NCI-H82 treated with DMSO at 0.1 percent for 48 hours (cell line): ENCODE measurements around the gene IMMT.
A peak's percentile ranks its signal among the peaks of the same experiment; 100 is the strongest.

Experiments
- DNase-seq: peaks from one replicate; lab custom pipeline; 2025; ENCODE audit not compliant: unreplicated experiment; lab: John Stamatoyannopoulos, UW

Gene IMMT

DNA sequence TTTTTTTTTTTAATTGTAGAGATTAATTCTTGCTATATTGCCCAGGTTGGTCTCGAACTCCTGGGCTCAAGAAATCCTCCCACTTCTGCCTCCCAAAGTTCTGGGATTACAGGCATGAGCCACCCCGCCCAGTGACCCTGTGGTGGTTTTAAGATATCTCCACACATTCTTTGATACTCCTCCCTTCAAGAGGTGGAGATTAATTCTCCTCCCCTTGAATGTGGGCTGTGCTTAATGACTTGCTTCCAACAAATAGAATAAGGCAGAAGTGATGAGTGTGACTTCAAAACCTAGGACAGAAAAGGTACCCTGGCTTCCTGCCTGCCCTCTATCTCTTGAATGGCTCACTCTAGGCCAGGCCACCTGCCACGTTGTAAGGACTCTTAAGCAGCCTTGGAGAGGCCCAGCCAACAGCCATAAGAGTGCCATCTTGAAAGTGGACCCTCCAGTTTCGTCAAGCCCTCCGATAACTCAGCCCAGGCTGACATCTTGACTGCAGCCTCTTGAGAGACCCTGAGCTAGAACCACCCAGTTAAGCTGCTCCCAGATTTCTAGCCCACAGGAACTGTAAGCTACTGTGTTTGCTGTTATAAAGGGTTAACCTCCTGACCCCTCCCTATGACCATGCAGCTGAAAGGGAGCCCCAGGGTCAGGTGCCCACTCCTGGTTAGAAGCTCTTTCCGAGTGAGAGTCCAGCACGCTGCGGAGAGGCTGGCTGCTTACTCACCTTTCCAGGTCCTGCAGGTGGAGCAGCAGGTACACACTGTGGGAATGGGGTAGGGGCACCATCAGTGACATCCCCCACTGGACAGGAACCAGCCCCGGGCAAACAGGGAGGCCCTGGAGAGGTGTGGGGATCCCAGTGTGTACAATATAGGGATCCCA, 31.6 kb upstream of the IMMT start:
- no peak for DNase-seq

DNA sequence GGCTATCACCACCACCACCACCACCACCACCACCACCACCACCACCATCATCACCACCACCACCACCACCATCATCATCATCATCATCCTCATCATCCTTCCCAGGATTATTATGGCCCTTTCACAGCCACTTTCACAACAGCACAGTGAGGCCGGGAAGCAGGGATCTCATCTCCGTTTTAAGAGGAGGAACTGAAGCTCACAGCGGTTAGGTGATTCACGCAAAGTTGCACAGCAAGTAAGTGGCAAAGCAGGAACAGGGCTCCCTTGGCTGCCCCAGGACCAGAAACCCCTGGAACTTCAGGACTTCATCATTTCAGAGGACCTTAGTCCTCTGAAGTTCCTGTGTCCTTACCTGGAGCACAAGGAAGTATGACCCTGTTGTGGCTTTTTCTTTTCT, 30.8 kb upstream of the IMMT start:
- DNase-seq, result no peak

DNA sequence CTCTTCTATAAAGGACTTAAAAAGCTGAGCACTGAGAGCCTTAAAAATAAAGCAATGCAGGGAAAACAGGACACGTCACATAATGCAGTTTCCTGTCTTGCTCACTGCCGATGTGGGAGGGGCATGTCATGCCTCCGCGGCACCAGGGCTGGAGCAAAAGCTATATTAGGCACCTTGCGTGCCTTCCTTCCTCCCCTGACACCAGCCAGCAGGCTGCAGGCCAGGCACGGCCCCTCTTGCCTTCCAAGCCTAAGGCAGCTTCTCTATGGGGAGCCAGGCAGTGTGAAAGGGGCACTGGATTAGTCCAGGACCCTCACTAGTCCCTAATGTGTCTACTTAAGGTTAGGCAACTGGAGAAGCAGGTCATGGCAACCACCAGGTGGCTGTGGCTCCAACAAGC, 30.3 kb upstream of the IMMT start:
- no peak for DNase-seq

DNA sequence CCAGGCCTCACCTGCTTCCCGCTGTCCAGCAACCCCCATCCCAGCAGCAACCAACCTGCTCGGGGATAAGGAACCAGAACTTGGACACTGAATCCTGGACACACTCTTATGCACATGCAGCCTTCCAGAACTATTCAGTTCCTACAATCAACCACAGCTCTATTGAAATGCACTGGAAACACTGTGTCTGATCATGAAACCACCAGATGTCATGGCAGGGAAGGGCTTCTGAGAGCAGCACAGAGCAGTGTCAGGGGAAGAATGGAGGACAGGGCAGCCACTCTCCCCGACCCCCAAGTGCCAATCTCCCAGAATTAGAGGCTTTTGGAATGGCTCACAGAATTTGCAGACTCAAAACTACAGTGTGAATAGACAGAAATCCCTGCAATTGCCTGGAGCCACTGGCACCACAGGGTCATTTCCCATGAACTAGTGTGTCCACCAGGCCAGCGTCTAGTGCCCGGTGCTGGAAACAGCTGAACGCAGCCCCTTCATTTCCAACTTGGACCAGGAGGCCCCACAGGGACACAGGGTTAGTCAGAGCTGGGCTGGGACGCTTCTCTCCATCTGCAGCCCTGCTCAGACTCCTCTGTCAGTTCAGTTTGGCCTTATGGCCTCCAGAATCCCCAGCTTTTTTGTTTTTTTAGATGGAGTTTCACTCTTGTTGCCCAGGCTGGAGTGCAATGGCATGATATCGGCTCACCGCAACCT, 29.5 kb upstream of the IMMT start:
- DNase-seq, result peak; percentile 8

DNA sequence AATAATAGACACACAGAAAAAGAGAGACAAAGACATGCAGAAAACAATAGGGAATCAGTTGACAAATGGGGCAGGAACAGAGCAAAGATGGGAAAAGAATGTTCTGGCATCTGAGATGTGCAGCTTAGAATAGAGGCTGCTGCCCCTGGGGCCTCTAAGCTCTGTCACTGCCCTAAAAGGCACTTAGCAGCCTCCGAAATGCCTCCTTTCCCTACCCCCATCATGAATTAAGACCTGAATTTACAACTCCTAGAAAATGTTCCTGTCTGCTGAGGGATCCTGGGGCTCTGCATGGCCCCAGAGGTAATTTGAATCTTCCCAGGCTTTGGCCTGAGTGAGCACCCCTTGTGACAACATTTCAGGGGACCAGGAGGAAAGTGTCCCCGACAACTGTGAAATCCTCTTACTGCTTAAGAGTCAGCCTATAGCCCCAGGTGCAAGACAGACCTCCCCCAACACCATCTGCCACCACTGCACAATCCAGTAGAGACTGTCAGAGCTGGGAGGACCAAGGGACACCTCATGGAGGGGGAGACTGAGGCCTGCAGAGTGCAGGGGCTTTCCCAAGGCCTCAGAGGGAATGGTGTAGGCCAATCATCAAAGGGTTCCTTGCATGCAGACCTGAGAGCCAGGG, 28.8 kb upstream of the IMMT start:
- peak; percentile 88 for DNase-seq

DNA sequence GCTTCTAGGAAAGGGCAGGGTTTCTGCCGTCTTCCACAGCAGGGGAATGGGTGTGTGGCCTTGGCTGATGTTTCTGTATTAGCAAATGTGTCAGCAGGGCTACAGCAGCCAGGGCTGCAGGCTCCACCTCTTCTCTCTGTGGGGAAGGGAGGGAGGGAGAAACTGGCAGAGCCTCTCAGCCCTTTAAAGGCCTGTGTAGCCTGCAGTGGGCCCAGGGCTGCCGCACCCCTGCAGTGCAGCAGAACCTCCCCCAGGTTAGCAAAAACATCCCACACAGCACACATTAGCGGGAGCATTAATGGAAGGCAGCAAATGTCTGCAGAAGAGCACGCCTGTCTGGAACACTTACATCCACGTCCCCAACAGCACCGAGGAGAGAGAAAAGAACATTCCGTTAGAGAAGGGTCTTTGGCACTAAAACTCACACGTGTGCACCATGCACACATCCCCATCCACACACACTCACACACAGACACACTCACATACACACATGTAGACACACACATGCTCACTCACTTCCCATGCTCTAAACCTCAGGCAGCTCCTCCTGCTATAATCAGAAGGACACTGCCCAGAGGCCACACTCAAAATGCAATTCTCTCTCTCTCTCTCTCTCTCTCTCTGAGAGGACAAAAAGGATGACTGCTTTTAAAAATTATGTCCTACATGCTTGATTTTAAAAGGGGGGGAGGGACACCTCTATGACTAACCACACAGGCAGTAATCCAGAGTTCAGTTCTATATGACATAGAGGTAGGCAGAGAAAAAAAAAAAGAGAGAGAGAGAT, 28.1 kb upstream of the IMMT start:
- peak; percentile 45 for DNase-seq

DNA sequence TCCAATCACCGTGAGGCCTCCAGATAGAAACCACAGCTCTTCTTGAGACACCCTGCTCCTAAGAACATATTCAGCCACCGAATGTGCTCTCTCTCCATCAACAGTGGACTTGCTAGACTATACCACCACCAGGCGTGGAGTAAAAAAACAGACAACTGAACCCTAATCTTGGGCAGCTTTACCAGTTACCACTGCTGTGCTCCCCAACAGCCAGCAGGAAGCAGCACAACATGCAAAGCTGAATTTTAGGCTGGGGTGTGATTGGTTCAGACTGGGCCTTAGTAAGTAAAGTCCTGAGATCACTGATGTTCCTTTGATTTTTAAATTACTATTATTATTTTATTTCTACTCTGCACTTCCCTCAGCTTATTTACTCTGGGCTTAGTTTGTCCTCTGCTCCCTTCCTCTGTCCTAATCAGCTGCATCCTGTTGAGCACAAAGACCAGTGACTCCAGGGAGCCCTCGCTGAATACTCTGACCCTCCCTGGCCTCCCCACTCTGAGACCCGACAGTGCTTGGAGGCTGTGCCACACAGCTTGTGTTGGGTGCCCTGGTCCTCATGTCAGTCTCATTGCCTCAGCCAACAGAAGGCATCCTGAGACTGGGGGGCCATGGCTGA, 25.9 kb upstream of the IMMT start:
- peak; percentile 48 for DNase-seq

DNA sequence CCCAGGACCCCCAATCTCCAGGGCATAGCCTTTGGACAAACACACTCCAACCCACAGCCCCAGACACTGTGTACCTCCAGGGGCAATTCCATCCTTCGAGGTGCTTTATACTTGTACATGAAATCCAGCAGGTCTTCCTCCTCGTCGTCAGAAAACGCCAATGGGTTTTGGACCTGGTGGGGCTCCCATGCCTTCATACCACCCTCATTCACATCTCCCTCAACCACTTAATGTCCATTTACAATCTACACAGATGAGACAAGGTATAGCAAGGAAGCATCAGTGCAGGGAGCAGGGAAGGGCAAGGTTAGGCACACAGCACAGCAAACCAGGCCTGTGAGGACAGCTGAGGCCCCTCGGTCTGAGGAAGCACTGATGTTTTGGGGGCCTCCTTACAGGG, 24.6 kb upstream of the IMMT start:
- no peak for DNase-seq

DNA sequence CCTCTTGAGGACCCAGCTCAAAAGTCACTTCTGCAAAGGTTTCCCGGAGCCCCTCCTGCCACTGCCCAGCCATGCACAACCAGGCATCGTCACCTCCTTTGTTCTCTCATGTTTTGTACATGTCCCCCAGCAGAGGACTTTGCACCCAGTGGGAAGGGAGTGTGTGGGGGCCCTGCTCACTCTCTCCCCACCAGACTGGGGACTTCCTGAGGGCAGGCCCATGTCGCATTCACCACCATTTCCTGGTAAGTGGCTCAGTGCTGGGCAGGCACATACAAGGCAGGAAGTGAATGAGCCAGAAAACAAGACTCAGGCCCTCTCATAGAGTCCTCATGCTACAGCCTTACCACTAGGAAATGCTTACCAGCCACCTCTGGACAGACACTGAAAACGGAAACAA, 22.9 kb upstream of the IMMT start:
- no peak for DNase-seq

DNA sequence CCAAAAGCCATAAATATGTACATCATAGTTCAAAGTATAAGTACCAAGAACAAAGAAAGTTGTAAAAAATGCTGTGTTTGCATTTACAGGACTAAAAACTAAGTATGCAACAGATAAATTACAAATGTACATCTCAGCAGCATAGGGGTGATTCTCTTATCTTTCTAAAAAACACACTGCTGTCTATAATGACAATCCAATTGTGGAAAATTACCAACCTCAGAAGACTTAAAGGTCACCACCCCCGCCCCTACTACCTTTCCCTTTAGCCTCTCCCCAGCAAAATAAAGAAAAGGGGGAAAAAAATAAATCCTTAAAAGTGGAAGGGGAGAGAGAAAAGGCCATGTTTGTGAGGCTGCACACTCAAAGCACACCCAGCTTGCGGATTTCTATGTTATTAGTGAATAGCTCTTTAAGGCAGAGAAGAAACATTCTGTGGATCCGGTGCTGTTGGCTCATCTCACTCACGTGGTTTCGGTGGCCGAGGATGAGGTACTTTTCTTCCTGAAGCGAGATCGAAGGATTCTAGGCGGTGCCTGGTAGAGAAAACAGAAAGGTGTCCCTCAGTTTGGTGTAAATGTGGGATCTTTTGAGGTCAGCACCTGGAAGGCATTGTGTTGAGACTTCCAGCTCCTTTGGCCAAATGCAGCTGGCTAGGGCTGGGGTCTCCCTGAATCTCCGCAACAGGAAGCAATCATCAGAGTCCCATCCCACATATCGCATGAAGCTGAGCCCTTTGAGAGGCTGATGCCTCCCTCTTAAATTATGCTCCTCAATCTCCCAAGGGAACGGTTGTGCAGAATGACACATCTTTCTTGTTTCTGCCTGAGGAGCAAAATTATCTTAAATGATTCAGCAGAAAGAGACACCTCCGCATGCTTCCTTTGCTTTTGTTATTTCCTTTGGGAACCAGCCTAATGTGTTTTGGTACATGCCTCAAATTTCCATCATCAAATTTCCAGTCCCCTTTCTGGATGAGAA, 21.6 kb upstream of the IMMT start:
- DNase-seq, result no peak

DNA sequence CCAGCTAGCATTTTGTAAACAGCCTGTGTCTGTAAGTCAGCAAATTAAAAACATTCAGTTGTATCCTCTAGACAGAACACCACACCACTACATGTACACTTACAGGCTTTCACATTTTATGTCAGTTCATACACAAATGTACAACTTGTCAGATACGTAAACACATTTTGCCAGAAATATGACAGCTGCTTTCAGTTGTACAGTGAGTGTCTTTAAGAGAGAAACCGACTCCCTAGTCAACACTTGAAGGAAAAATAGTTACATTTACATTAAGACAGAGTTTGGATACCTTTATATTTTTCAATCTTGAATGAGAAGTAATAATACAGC, 19.2 kb upstream of the IMMT start:
- no peak for DNase-seq

DNA sequence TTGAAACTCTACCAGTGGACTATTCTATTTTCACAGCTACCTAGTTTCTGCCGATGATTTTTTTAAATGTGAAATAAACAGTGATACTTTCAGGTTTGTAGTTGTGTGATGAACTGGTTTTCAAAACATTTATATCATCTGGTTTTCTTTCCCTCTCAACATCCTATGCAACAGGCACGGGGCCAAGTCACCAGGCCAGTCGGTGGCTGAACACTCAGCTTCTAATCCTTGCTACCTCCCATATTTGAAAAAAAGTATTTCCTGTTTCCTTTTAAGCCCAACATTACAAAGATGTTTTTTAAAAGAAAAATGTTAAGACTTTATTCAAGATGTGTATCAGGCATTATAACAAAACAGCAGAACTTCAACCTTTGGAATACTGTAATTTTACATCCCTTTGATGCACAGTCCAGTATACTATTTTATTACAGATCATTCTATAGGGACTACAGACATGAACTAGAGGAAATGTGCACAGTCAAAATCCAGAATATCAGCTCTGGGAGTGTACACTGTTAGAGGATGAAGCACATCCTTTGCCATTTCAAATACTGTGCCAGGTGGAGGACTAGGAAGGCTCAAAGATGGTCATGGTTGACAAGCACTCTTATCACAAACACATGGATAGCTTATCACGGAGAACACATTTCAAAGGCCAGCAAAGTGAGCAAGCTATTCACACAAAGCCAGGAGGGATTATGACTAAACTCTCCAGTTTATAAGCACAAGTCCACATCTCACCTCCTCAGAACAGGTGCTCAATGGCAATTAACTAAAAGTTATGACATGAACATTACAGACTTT, 18.6 kb upstream of the IMMT start:
- DNase-seq, result peak; percentile 24

DNA sequence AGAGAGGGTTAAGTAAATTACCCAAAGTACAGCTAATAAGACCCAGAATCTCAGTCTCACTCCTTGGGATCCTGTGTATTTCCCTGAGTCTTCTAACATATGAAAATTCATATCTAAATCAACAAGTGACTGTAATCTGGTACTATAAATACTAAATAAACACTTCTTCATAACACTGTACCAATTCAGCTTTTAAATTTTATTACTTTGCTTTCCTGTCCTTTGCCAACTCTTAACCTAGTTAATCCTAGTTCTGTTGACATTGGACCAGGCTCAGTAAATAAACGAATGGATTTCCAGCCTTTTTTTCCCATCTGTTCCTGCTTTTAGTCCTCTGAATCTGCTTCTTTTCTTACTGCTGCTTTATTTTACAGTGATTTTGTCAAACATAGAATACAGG, 17.8 kb upstream of the IMMT start:
- DNase-seq, result no peak

DNA sequence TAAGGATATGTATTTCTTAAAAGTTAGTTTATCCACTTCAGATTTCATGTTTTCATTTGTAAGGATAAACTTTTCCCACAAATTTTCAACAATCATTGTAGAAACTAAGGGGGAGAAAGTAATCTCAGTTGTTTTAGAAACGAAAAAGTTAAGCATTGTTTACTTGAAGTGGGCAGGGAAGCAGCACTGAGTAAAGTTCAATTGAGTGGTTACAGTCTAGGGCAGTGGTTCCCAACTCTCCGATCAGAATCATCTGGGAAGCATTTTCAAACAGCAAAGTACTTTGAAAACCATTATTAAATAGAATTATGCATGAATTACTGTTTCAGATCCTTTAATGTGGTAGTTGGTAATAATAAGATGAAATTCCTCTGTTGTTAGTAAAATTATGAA, 16.5 kb upstream of the IMMT start:
- DNase-seq, result no peak

DNA sequence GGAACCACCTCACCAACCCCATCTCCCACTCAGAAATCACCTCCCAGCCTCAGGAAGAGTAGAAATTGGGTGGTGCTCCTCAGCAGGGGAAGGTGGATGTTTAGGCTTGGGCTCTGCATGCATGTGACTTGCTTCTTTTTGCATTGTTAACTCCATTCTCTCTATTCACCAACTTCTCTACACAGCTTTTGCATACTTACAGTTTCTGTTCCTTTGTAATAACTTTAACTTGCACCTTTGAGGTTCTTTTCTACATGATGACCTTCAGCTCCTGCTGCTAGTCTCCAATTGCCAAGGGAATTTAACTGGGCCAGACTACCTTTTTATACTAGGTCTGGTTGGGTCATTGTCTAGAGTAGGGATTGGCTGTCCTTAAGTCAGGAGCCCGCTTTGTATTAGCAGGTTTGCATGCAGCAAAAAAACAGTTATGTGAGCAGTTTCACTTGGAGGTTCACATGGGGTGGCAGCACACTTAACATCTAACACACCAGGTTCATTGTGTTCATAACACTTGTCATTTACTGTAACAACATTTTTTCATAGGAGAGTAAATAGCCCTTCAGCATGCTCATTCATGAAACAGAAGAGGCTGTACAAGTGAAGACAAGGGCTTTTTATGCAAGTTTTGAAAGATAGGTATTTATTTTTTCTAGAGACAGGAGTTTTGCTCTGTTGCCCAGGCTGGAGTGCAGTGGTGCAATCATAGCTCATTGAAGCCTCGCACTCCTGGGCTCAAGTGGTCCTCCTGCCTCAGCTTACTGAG, 16.0 kb upstream of the IMMT start:
- DNase-seq, result no peak

DNA sequence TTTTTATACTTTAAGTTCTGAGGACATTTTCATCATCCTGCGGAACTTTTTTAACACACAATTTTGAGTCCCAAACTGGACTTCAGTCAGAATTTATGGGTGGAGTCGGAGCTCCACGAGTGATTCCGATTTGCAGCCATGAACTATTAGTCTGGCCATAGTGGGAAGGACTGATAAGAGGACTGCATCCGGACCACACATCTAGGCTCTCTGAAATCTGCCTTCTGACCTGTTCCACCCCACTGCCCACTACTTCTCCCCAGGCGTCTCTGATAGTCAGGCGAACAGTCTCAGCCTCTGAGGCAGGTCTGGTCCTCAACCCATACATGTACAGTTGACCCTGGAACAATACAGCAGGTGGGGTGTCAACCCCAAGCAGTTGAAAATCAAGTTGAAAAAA, 9.2 kb upstream of the IMMT start:
- DNase-seq, result no peak

DNA sequence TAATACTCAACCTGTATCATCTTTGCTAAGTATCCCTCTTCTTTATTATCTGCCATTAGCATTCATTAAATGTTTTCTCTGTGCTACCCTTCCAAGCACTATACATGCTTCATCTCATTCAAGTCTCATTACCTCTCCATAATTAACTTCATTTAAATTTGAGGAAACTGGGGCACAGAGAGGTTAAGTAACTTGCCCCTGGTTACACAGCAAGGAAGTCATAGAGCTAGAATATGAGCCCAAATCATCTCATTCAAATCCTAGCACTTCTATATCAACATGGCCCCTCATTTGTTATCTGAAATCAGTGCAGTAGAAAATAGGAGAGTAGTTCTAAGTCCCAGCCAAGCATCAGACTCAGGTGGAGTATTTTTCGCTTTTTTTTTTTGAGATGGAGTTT, 8.4 kb upstream of the IMMT start:
- DNase-seq, result no peak

DNA sequence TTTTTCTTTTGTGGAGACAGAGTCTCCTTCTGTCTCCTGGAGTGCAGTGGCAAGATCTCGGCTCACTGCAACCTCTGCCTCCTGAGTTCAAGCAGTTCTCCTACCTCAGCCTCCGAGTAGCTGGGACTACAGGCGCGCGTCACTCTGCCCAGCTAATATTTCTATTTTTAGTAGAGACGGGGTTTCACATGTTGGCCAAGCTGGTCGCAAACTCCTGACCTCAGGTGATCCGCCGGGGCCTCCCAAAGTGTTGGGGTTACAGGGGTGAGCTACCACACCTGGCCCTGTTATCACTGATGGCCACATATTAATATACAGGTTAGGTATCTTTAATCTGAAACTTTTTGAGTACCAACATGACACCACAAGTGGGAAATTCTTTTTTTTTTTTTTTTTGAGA, 7.4 kb upstream of the IMMT start:
- DNase-seq, result no peak
